ENCODE data around the gene CACNA1D.

The CACNA1D gene

DNA sequence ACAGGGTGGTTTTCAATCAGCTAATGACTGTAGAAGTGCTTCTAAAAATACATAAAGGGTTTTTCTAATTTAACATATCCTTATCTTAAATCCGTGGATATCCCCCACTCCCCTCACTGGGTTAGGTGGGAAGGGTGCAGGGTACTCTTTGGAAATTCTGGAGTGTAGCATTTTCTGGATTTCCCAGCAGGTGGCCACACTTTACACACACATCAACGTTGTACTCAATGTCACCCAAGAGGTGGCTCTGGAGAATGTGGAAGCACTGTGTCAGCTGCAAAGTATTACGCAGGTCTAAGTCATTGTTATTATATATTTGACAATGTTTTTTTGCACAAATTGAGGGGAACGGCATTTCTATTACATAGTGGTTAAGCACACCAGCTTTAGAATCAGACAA lies 183.0 kb downstream of the CACNA1D start:
- peaks cover 62% of the 10 kb centered on the region for H3K4me1 Mint-ChIP-seq
- no peak overlapping the region for H3K4me3 Mint-ChIP-seq
- no peaks in the 10 kb centered on the region for H3K9me3 Mint-ChIP-seq
- H3K27me3 Mint-ChIP-seq (ENCODE audit: low read depth): peaks cover 9% of the 10 kb centered on the region
- H3K36me3 Mint-ChIP-seq (ENCODE audit: low read depth): no peaks in the 10 kb centered on the region
- TF ChIP-seq, protein P1, sequence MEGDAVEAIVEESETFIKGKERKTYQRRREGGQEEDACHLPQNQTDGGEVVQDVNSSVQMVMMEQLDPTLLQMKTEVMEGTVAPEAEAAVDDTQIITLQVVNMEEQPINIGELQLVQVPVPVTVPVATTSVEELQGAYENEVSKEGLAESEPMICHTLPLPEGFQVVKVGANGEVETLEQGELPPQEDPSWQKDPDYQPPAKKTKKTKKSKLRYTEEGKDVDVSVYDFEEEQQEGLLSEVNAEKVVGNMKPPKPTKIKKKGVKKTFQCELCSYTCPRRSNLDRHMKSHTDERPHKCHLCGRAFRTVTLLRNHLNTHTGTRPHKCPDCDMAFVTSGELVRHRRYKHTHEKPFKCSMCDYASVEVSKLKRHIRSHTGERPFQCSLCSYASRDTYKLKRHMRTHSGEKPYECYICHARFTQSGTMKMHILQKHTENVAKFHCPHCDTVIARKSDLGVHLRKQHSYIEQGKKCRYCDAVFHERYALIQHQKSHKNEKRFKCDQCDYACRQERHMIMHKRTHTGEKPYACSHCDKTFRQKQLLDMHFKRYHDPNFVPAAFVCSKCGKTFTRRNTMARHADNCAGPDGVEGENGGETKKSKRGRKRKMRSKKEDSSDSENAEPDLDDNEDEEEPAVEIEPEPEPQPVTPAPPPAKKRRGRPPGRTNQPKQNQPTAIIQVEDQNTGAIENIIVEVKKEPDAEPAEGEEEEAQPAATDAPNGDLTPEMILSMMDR (IDR thresholded peaks at IDR 0.05; ENCODE audit: unreplicated experiment in 3 of 3): peak in 2 of 3 experiments; percentile 15 to 18
- peak overlapping the region in 2 of 3 experiments; percentile 81 to 97 for H3K27ac Mint-ChIP-seq

DNA sequence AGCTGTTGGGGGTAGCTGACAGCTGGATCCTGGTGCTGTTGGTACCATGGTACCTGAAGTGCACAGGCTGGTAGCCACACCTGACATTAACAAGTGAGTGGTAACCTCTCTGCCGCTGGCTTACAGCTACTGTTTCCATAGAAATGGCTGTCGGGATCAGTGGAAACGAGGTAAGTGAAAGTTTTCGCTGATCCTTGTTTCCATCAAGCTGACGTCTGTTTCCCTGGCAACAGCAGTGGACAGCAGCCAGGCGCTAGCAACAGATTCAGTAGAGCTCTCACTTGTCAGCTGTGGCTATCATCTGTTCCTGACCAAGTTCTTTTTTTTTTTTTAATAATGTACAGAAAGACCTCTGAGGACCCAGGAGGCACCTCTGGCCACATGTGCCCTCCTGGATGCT lies 185.6 kb downstream of the CACNA1D start:
- H3K36me3 Mint-ChIP-seq (ENCODE audit: low read depth): no peaks in the 10 kb centered on the region
- TF ChIP-seq, protein P1 (IDR thresholded peaks at IDR 0.05; ENCODE audit: unreplicated experiment in 3 of 3): no peak
- peaks cover 9% of the 10 kb centered on the region for H3K27me3 Mint-ChIP-seq (ENCODE audit: low read depth)
- peaks cover 42% of the 10 kb centered on the region for H3K4me1 Mint-ChIP-seq
- H3K27ac Mint-ChIP-seq: peak overlapping the region in 2 of 3 experiments; percentile 37 to 44
- no peaks in the 10 kb centered on the region for H3K9me3 Mint-ChIP-seq
- no peak overlapping the region for H3K4me3 Mint-ChIP-seq

DNA sequence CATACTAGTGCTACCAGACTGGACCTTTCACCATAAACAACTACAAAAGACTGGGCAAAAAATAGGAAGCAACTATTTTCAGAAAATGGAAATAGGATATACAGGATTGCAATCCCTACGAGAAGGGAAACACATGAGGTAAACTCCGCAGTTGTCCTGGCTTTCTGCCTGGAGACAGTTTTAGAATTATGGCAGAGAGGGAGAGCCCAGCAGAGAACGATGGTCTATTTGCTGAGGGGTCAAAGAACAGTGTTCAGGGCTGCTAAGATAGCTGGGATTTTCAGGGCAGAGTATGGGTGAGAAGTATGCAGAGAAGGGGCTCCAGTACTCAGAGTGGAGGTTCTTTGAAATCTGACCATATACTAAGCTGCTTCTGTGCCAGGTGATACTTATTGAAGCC lies 188.4 kb downstream of the CACNA1D start:
- H3K4me3 Mint-ChIP-seq: no peak overlapping the region
- no peaks in the 10 kb centered on the region for H3K9me3 Mint-ChIP-seq
- H3K27ac Mint-ChIP-seq: peak overlapping the region in 2 of 3 experiments; percentile 19 to 25
- H3K36me3 Mint-ChIP-seq (ENCODE audit: low read depth): no peaks in the 10 kb centered on the region
- TF ChIP-seq, protein P1 (IDR thresholded peaks at IDR 0.05; ENCODE audit: unreplicated experiment in 3 of 3): no peak
- H3K4me1 Mint-ChIP-seq: peaks cover 29% of the 10 kb centered on the region
- peaks cover 9% of the 10 kb centered on the region for H3K27me3 Mint-ChIP-seq (ENCODE audit: low read depth)

DNA sequence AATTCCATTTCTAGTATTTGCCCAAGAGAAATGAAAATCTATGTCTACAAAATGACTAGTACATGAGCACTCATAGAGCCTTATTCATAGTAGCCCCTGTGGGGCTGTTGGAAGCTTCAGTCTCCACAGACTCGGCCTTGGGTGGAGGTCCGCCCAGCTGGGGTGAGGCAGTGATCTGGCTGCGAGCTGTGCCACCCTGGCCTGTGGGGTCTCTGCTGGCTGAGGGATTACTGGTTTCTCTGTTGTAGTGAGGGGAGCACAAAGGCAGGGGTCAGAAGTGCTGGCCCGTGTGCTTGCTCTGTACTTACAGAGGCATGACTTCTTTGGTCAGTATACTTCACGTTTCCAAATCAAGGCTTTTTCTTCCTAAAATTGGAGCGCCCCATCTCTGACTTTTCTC lies 193.7 kb downstream of the CACNA1D start:
- H3K36me3 Mint-ChIP-seq (ENCODE audit: low read depth): no peaks in the 10 kb centered on the region
- peaks cover 25% of the 10 kb centered on the region for H3K4me1 Mint-ChIP-seq
- no peaks in the 10 kb centered on the region for H3K9me3 Mint-ChIP-seq
- peak overlapping the region in 2 of 3 experiments; percentile 33 to 81 for H3K27ac Mint-ChIP-seq
- H3K4me3 Mint-ChIP-seq: no peak overlapping the region
- TF ChIP-seq, protein P1 (IDR thresholded peaks at IDR 0.05; ENCODE audit: unreplicated experiment in 3 of 3): no peak
- peaks cover 4% of the 10 kb centered on the region for H3K27me3 Mint-ChIP-seq (ENCODE audit: low read depth)

DNA sequence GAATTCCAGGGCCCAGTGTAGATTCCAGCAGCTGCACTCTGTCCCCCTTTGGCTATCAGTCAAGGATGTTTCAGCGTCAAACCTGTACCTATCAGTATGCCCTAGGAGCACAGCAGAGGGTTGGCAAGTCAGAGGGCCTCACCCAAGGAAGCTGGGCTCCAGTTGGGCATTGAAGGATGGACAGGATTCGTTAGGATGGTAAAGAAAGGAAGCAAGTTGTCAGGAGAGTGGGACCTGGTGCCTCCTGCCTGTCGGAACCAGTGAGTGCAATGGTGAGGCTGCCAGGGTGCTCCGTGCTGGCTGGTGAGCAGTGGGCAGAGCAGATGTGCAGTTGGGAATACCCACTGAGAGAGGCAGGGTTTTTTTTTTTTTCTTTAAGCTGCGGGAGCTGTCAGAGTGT lies 194.6 kb downstream of the CACNA1D start:
- TF ChIP-seq, protein P1 (IDR thresholded peaks at IDR 0.05; ENCODE audit: unreplicated experiment in 3 of 3): no peak
- no peaks in the 10 kb centered on the region for H3K9me3 Mint-ChIP-seq

DNA sequence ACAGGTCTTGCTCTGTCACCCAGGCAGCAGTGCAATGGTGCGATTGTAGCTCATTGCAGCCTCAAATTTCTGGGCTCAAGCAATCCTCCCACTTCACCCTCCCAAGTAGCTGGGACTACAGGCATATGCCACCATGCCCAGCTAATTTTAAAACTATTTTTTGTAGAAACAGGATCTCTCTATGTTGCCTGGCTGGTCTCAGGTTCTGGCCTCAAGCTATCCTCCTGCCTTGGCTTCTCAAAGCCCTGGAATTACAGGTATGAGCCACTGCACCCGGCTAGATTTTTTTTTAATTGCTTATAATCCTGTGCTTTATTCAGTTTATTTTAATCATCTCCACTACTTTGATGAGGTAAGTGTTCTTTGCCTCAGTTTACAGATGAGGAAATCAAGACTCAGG lies 195.3 kb downstream of the CACNA1D start:
- Mint-ChIP-seq H3K36me3 (ENCODE audit: low read depth) (no peaks in the 10 kb centered on the region), H3K4me1 (peaks cover 25% of the 10 kb centered on the region)

More for the DNA sequence above, 194.6 kb downstream of the CACNA1D start:
- peaks cover 4% of the 10 kb centered on the region for H3K27me3 Mint-ChIP-seq (ENCODE audit: low read depth)
- peaks cover 25% of the 10 kb centered on the region for H3K4me1 Mint-ChIP-seq
- H3K4me3 Mint-ChIP-seq: no peak overlapping the region
- H3K27ac Mint-ChIP-seq: peak overlapping the region in 2 of 3 experiments; percentile 32 to 81
- no peaks in the 10 kb centered on the region for H3K36me3 Mint-ChIP-seq (ENCODE audit: low read depth)

More for the DNA sequence above, 195.3 kb downstream of the CACNA1D start:
- peaks cover 11% of the 10 kb centered on the region for H3K27me3 Mint-ChIP-seq (ENCODE audit: low read depth)
- H3K4me3 Mint-ChIP-seq: no peak overlapping the region
- TF ChIP-seq, protein P1 (IDR thresholded peaks at IDR 0.05; ENCODE audit: unreplicated experiment in 3 of 3): no peak
- H3K9me3 Mint-ChIP-seq: no peaks in the 10 kb centered on the region
- H3K27ac Mint-ChIP-seq: peak overlapping the region in 2 of 3 experiments; percentile 27 to 81
